Activated naive CD8-positive, alpha-beta T cell treated with anti-CD3 and anti-CD28 coated beads, Interleukin-2, amount 50 U/mL, for 24 hours (primary cell): ENCODE data around the gene CBFB.

ENCODE experiments used
- ATAC-seq: fragments of 150-1000 bp; cut with Tn5 transposase; one replicate; pipeline ENCODE4 v1.10.0; 2021
- DNase-seq: peaks from one replicate; pipeline ENCODE4 v3.0.0; 2021
- H3K27ac Mint-ChIP-seq: one replicate; pipeline ENCODE4 v1.8.0; 2021; ENCODE audit warnings: mild to moderate bottlenecking, mixed read lengths
- H3K27me3 Mint-ChIP-seq: one replicate; pipeline ENCODE4 v1.8.0; 2021; ENCODE audit warnings: mixed read lengths
- H3K36me3 Mint-ChIP-seq: one replicate; pipeline ENCODE4 v1.8.0; 2021; ENCODE audit warnings: low read depth, mixed read lengths
- H3K4me1 Mint-ChIP-seq: one replicate; pipeline ENCODE4 v1.8.0; 2021; ENCODE audit warnings: mixed read lengths
- H3K4me3 Mint-ChIP-seq: one replicate; pipeline ENCODE4 v1.8.0; 2021; ENCODE audit warnings: mild to moderate bottlenecking, moderate library complexity, mixed read lengths
- H3K9me3 Mint-ChIP-seq: one replicate; pipeline ENCODE4 v1.8.0; 2021; ENCODE audit warnings: mixed read lengths

The CBFB gene

DNA sequence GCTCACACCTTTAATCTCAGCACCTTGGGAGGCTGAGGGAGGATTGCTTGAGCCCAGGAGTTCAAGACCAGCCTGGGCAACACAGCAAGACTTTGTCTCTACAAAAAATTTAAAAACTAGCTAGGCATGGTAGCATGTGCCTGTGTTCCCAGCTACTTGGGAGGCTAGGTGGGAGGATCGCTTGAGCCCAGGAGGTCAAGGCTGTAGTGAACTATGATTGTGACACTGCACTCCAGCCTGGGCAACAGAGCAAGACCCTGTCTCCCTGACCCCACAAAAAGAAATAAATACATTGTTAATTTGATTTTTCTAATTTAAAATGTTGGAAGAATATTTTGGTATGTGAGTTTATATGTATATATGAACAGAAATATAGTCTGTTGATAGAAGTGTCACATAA lies 58.3 kb downstream of the CBFB start:
- Mint-ChIP-seq H3K9me3 (no peaks in the 10 kb centered on the region), H3K27me3 (no peaks in the 10 kb centered on the region), H3K4me3 (no peak overlapping the region), H3K27ac (no peak overlapping the region), H3K4me1 (peaks cover 12% of the 10 kb centered on the region), H3K36me3 (peaks cover 17% of the 10 kb centered on the region)
- DNase-seq: no peak
- ATAC-seq: no peak

DNA sequence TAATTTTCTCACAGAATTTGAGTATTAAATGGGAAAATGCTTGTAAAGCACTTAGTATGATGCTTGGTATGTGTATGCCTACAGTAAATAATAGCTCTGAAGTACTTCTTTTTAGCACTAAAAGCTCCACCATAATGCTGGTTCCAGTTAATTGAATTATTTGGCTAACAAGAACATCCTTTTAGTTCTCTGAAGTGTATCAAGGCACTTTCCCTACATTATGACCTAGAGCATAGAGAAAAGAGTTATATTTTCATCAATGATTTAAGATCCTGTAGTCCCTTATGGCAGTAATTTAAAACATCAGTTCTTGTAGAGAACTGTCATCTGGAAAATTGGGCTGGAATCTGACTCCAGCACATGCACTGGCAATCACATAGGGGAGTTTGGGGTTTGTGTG lies 58.9 kb downstream of the CBFB start:
- no peaks in the 10 kb centered on the region for H3K27me3 Mint-ChIP-seq
- peaks cover 14% of the 10 kb centered on the region for H3K4me1 Mint-ChIP-seq
- H3K9me3 Mint-ChIP-seq: no peaks in the 10 kb centered on the region
- no peak overlapping the region for H3K4me3 Mint-ChIP-seq
- H3K27ac Mint-ChIP-seq: no peak overlapping the region
- DNase-seq (no peak), ATAC-seq (no peak)
- peaks cover 17% of the 10 kb centered on the region for H3K36me3 Mint-ChIP-seq

DNA sequence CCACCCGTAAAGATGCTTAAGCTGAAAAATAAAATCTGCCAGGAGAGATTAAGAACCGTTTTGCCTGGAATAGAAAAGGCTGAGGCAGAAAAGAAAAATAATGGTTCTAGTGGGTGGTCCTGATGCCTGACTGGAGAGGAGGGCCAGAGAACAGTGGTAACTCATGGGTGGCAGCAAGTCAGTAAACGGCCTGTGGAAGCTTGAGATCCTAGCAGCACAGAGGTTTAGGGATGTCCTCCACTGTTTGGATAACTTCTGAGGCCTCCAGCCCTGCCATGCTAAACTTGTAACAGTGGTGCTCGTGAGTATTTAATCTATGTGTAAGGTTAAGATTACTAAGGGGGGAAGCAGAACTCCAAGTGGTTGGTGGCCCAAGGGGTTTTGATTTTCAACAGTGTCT lies 59.6 kb downstream of the CBFB start:
- no peak for DNase-seq
- Mint-ChIP-seq H3K27ac (no peak overlapping the region), H3K9me3 (no peaks in the 10 kb centered on the region), H3K4me1 (peaks cover 14% of the 10 kb centered on the region), H3K27me3 (no peaks in the 10 kb centered on the region), H3K4me3 (no peak overlapping the region), H3K36me3 (peaks cover 19% of the 10 kb centered on the region)
- no peak for ATAC-seq

DNA sequence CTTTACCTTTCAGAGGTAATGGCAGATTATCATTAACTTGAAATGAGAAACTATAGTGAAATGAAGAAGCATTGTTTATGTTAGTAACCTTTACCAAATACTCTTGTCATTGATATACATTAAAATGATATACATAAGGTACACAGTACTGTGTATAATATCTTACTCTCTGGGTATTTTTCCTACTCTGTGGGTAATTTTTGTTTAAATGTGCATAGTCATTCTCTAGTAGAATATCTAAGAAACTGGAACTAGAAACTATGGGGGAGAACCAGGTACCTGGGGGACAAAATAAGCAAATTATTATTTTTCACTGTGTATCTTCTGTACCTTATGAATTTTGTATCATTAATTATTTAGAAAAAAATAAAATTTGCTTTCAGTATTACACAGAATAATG lies 60.2 kb downstream of the CBFB start:
- no peak overlapping the region for H3K4me3 Mint-ChIP-seq
- no peak for ATAC-seq
- peaks cover 19% of the 10 kb centered on the region for H3K36me3 Mint-ChIP-seq
- no peak for DNase-seq
- no peaks in the 10 kb centered on the region for H3K9me3 Mint-ChIP-seq
- H3K4me1 Mint-ChIP-seq: peaks cover 14% of the 10 kb centered on the region
- no peaks in the 10 kb centered on the region for H3K27me3 Mint-ChIP-seq
- H3K27ac Mint-ChIP-seq: no peak overlapping the region

DNA sequence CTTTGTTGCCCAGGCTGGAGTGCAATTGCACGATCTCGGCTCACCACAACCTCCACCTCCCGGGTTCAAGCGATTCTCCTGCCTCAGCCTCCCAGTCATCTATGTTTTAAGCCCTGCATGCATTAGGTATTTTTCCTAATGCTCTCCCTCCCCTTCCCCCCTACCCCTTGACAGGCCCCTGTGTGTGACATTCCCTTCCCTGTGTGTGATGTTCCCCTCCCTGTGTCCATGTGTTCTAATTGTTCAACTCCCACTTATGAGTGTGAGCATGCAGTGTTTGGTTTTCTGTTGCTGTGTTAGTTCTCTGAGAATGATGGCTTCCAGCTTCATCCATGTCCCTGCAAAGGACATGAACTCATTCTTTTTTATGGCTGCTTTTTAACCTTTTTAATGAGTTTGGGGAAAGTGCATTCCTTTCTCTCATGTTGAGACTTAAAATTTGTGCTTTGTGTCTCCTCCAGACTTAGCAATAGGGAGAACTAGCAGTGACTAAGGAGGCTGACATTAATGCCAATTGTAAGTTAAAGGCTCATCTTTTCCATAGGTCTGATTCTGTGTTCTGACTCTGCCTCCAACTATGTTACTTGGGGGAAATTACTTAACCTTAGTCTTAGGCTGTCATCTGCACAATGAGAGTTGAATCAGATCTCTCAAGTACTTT lies 63.1 kb downstream of the CBFB start:
- H3K9me3 Mint-ChIP-seq: no peaks in the 10 kb centered on the region
- H3K27ac Mint-ChIP-seq: peak overlapping the region; percentile 94
- DNase-seq (no peak), ATAC-seq (peak; percentile 98)
- H3K4me3 Mint-ChIP-seq: no peak overlapping the region
- no peaks in the 10 kb centered on the region for H3K27me3 Mint-ChIP-seq
- peaks cover 10% of the 10 kb centered on the region for H3K4me1 Mint-ChIP-seq
- H3K36me3 Mint-ChIP-seq: peaks cover 6% of the 10 kb centered on the region

DNA sequence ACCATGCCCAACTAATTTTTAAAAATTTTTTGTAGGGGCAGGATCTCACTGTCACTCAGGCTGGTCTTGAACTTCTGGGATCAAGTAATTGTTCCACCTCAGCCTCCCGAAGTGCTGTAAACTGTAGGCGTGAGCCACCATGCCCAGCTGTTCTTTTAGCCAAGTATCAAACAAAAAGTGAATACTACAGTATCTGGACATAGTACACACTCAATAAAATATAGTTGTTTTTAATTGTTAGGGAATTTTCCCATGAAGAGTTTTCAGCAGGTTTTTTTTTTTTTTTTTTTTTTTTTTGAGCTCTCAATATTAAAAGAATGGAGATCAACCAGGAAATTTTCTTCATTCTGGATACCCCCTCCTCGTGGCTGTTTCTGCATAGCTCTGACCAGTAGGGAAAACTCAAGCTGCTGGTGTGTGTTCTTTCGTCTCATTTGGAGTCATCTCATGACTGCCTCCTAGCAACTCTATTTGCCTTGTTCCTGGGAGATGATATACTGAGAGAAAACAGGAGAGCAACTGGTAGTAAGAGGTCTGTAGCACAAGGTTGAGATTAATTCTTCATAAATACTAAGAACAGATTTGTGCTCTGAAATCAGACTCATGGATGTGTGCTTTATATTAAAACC lies 64.3 kb downstream of the CBFB start:
- Mint-ChIP-seq H3K36me3 (peaks cover 6% of the 10 kb centered on the region), H3K4me1 (peaks cover 10% of the 10 kb centered on the region), H3K27me3 (no peaks in the 10 kb centered on the region), H3K27ac (peak overlapping the region; percentile 21), H3K4me3 (no peak overlapping the region), H3K9me3 (no peaks in the 10 kb centered on the region)
- ATAC-seq: no peak
- no peak for DNase-seq

DNA sequence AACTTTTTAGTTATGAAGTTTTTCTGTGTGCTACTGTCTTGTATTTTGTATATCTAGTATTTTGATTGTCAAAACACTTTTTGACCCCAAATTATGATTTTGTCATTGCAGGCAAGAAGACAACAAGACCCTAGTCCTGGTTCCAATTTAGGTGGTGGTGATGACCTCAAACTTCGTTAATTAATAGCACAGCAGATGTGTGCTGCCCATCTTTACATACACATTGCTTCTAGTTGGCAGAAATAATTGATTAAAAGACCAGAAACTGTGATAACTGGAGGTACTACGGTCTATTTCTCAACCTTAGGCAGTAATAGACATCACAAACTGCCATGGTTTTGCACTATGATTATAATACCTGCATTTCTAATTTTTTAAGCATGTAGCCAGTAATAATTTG lies 69.7 kb downstream of the CBFB start:
- Mint-ChIP-seq H3K36me3 (peaks cover 8% of the 10 kb centered on the region), H3K27me3 (no peaks in the 10 kb centered on the region), H3K9me3 (no peaks in the 10 kb centered on the region), H3K4me1 (peaks cover 3% of the 10 kb centered on the region), H3K4me3 (no peak overlapping the region), H3K27ac (no peak overlapping the region)
- ATAC-seq: no peak
- DNase-seq: no peak

DNA sequence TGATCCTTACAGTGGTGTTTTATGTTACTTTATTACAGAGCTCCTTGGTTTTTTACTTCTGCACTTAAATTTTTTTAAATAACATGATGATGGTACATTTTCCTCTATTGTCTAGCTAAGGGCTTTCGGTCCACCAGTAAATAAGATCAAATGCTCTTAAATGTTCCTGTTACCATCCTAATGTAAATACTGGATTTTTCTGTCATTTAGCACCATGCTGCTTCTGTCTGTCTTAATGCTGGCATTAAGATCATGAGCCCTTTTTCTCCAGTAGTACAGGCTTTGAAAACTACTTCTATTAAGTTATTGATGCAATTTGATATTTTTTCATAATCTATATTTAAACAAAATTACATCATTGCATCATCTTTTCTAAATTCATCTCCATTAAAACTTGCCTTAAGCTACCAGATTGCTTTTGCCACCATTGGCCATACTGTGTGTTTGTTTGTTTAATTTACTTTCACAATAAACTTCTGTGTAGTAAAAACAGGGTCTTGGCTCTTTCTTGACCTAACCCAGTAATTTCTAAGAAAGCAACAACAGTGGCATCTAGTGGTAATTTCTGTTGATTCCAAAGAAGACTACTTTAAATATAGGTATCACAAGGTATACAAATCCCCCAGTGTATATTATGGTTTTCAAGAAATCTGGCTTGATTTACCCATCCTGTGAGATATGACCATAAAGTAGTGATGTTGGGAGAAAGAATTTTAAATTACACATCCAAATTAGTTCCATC lies 71.8 kb downstream of the CBFB start:
- Mint-ChIP-seq H3K4me3 (no peak overlapping the region), H3K27ac (no peak overlapping the region), H3K36me3 (peaks cover 8% of the 10 kb centered on the region), H3K27me3 (no peaks in the 10 kb centered on the region), H3K4me1 (peaks cover 3% of the 10 kb centered on the region), H3K9me3 (no peaks in the 10 kb centered on the region)
- ATAC-seq: no peak
- no peak for DNase-seq

DNA sequence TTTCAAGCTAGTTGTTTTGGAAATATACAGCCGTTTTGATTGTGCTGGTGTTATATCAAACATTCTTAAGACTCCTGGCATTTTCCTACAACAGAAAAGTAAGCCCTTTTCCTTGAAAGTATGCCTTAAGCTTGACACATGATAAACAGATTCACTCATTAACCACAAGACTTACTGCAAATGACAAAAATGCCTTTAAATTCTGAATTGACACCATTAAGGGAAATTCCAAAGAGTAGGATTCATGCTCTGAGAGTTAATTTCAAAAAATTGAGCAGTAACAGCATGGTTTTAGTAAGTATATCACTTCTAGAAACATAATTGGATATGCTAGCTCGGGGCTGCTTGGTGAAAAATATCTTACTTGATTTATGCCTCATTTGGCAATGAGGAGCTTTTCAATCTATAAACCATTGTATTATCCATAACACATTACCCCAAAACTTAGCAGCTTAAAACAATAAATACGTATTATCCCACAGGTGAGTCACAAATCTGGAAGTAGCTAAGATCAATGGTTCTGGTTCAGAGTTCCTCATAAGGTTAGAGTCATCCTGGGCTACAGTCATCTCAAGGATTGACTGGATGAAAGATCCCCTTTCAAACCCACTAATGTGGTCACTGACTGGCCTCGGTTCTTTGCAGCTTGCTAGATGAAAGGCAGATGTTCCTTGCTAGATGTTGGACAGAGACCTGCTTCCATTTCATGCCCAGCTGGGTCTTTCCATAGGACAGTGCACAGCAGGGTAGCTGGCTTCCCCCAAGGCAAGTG lies 72.5 kb downstream of the CBFB start:
- DNase-seq (no peak), ATAC-seq (peak; percentile 68)
- peaks cover 3% of the 10 kb centered on the region for H3K4me1 Mint-ChIP-seq
- no peak overlapping the region for H3K4me3 Mint-ChIP-seq
- H3K36me3 Mint-ChIP-seq: peaks cover 8% of the 10 kb centered on the region
- H3K27ac Mint-ChIP-seq: peak overlapping the region; percentile 23
- H3K9me3 Mint-ChIP-seq: no peaks in the 10 kb centered on the region
- H3K27me3 Mint-ChIP-seq: no peaks in the 10 kb centered on the region

DNA sequence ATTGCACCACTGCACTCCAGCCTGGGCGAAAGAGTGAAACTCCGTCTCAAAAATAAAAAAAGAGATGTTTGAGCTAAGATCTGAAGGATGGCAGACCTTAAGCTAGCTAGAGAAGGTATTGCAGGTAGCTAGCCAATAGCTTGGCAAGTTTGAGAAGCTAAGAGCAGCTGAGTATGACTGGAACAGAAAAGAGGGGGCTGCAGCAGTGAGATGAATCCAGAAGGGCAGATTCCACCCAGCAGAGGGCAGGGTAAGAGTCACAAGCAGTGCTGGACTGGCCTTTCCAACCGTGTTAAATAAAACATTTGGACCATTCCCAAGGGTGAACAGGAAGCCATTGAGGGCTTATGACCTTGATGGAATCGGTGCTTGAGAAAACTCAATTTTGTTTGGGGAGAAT lies 75.1 kb downstream of the CBFB start:
- Mint-ChIP-seq H3K4me1 (peaks cover 3% of the 10 kb centered on the region), H3K36me3 (peaks cover 8% of the 10 kb centered on the region), H3K27ac (no peak overlapping the region), H3K27me3 (no peaks in the 10 kb centered on the region), H3K4me3 (no peak overlapping the region), H3K9me3 (no peaks in the 10 kb centered on the region)
- ATAC-seq (no peak), DNase-seq (no peak)

DNA sequence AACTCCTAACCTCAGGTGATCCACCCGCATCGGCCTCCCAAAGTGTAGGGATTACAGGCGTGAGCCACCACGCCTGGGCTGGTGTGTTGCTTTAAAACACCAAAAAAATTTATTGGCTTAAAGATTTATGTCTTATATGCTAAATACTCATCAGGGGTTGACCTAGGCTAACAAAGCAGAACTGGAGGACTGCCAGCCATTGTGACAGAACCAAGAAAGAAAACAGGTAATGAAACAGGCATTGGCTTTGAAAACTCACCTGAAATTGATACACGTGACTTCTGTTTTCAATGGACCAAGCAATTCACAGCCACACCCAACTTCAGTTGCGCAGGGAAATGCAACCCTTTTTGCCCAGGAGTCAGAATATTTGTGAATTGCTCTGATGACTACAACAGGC lies 75.9 kb downstream of the CBFB start:
- ATAC-seq (no peak), DNase-seq (no peak)
- Mint-ChIP-seq H3K9me3 (no peaks in the 10 kb centered on the region), H3K27me3 (no peaks in the 10 kb centered on the region), H3K4me1 (peaks cover 8% of the 10 kb centered on the region), H3K36me3 (peaks cover 4% of the 10 kb centered on the region), H3K27ac (no peak overlapping the region), H3K4me3 (no peak overlapping the region)

DNA sequence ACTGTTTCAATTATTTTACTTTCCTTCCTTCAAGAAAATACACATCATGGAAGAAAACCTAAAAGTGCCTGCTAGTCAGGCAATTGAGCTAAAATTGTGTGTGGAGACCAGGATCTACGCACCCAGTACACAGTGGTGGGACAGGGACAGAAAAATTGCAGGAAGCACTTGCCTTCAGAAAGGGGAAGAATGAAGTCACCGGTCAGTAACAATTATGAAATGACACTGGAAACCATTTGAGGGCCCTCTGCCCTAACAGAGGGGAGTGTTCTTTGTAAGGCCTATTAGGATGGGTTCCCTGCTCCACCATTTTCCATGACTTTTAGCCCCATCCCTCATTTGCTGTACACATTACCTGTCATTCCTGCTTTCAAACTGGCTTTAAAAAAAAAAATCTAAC lies 76.3 kb downstream of the CBFB start:
- H3K36me3 Mint-ChIP-seq: peaks cover 4% of the 10 kb centered on the region
- ATAC-seq (no peak), DNase-seq (no peak)
- H3K27ac Mint-ChIP-seq: no peak overlapping the region
- no peaks in the 10 kb centered on the region for H3K27me3 Mint-ChIP-seq
- no peak overlapping the region for H3K4me3 Mint-ChIP-seq
- peaks cover 10% of the 10 kb centered on the region for H3K4me1 Mint-ChIP-seq
- no peaks in the 10 kb centered on the region for H3K9me3 Mint-ChIP-seq

DNA sequence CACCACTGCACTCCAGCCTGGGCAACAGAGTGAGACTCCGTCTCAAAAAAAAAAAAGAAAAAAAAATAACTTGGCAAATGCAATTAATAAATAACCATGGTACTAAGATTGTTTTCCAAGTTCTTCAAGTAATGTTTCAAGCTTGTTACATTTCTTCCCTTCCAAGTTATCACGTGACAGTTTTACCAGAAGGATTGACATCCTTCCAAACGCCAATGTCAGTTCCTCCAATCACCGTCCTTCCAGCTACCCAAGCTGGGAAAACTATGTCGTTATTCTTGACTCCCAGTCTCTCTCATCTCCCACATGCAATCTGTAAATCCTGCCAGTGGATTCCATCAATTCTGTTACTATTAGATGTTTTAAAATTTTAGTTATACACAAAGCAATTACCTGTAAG lies 76.9 kb downstream of the CBFB start:
- Mint-ChIP-seq H3K36me3 (peaks cover 4% of the 10 kb centered on the region), H3K4me3 (no peak overlapping the region), H3K9me3 (no peaks in the 10 kb centered on the region), H3K4me1 (peaks cover 16% of the 10 kb centered on the region), H3K27ac (no peak overlapping the region), H3K27me3 (no peaks in the 10 kb centered on the region)
- no peak for DNase-seq
- no peak for ATAC-seq

DNA sequence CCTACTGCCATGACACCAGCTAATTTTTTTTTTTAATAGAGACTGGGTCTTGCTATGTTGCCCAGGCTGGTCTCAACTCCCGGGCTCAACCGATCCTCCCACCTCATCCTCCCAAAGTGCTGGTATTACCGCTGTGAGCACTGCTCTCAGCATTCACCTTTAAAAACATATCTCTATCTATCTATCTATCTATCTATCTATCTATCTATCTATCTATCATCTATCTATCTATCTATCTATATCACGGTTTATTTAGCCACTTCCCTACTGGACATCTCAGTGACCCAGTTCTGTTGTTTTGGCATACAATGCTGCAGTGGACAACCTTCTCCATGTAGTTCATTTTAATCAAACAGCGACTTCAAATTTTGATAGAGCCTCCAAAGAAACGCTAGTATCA lies 79.5 kb downstream of the CBFB start:
- Mint-ChIP-seq H3K9me3 (no peaks in the 10 kb centered on the region), H3K4me3 (no peak overlapping the region), H3K27me3 (no peaks in the 10 kb centered on the region), H3K27ac (no peak overlapping the region), H3K36me3 (peaks cover 2% of the 10 kb centered on the region), H3K4me1 (peaks cover 32% of the 10 kb centered on the region)
- ATAC-seq (no peak), DNase-seq (no peak)
